IMR-90 (cell line): ENCODE data around the gene SLIT3.

Source experiments
- CEBPB ChIP-seq: IDR thresholded peaks from 2 replicates; pipeline ENCODE4 v1.6.1; 2012; ENCODE audit warnings: low read depth, low read length, improper control_type of control experiment
- CTCF ChIP-seq: conservative IDR thresholded peaks from 2 replicates; pipeline ENCODE4 v1.5.1; 2012; ENCODE audit warnings: mild to moderate bottlenecking, low read depth, low read length, improper control_type of control experiment
- FOS ChIP-seq: fragments of 150-350 bp; IDR thresholded peaks from 2 replicates; pipeline ENCODE4 v1.6.1; 2016; ENCODE audit warnings: low read depth, low read length
- POLR2A ChIP-seq: IDR thresholded peaks from 2 replicates; pipeline ENCODE4 v1.6.1; 2012; ENCODE audit warnings: mild to moderate bottlenecking, low read depth, low read length
- RCOR1 ChIP-seq: IDR thresholded peaks from 2 replicates; pipeline ENCODE4 v1.6.1; 2012; ENCODE audit warnings: mild to moderate bottlenecking, low read length, improper control_type of control experiment; ENCODE audit not compliant: insufficient replicate concordance

DNA sequence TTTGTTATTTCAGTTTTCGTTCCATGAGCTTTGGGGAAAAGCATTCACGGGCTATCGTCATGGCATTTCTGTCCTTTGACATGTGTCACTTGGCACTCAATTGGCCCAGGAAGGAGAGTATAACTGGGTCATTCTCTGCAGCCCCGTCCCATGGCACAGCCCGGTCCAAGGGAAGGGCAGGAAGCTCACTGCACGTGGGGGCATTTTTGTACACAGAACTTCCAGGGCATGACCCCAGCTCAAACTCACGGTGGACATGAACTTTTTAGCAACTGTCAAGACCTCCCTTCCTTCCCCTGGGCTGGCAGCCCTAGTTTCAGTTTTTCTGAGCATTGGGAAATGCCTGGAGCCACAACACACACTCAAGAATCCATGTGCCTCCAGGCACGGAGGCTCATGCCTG is 560.1 kb downstream of the SLIT3 start:
- TF ChIP-seq POLR2A: no peak
- TF ChIP-seq CTCF: no peak
- TF ChIP-seq FOS: no peak
- TF ChIP-seq CEBPB: no peak
- TF ChIP-seq RCOR1: no peak
